ENCODE results near the gene SSRP1. TPM values are rescaled to one million over a fixed set of nuclear protein-coding genes. Genes with fewer than 3 reads are reported as not detected.

SSRP1 gene
- total and polyA plus RNA-seq, 2 of the 4 experiments (the other 2 are of a cell fraction) = 106 to 146 TPM

DNA sequence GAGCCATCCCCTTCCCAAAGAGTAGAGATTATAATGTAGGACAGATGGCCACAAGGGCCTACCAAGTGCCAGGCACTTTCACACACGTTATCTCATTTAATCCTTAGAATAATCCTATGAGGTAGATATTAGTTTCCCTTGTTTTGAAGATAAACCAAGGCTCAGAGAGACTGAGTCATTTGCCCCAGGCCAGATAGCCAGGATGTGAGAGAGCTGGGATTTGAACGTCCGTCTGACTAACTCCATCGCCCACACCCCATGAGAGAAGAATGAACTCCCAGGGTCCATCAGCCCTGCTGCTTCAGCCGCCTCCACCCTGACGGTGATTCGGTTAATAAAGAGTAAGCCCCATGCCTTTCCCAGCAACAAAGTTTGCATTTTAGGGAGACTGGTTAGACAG lies 34.6 kb upstream of the SSRP1 start:
- Histone ChIP-seq H3K27ac (ENCODE audit: insufficient read depth, low read length) (no peak overlapping the region), H3K23ac (ENCODE audit: low read depth, low read length) (no peak overlapping the region), H4K8ac (ENCODE audit: low read depth in 2 of 2, low read length in 2 of 2) (no peak overlapping the region), H2BK20ac (ENCODE audit: low read depth, low read length) (no peak overlapping the region), H4K91ac (ENCODE audit: insufficient read depth, low read depth, low read length) (no peak overlapping the region), H3K4me3 (ENCODE audit: insufficient read depth, low read depth, low read length) (no peak overlapping the region), H4K20me1 (ENCODE audit: insufficient read depth, low read length) (no peaks in the 10 kb centered on the region), H2BK5ac (ENCODE audit: low read depth, low read length, poor library complexity, severe bottlenecking) (peak overlapping the region; percentile 29), H3K79me1 (ENCODE audit: low read depth in 1 of 2, low read length in 2 of 2) (no peaks in the 10 kb centered on the region), H3K36me3 (ENCODE audit: control insufficient read depth, insufficient read depth, low read length) (no peaks in the 10 kb centered on the region), H4K5ac (ENCODE audit: low read depth, low read length) (no peak overlapping the region), H3K9me1 (ENCODE audit: insufficient read depth, low read length) (no peaks in the 10 kb centered on the region), H3K56ac (ENCODE audit: extremely low read depth, insufficient read depth, low read length) (no peak overlapping the region), H2AK5ac (ENCODE audit: low read depth, low read length) (no peak overlapping the region), H3K4me1 (ENCODE audit: control insufficient read depth, insufficient read depth, low read length) (no peaks in the 10 kb centered on the region), H3K9me3 (ENCODE audit: control insufficient read depth, insufficient read depth, low read length) (no peaks in the 10 kb centered on the region), H2BK120ac (ENCODE audit: low read depth, low read length) (no peak overlapping the region), H2BK15ac (ENCODE audit: low read depth, low read length) (no peak overlapping the region), H3K4ac (ENCODE audit: low read depth, low read length) (no peak overlapping the region), H3K9ac (ENCODE audit: low read depth, low read length) (no peak overlapping the region), H3K18ac (ENCODE audit: low read depth, low read length) (no peak overlapping the region), H3K27me3 (ENCODE audit: control insufficient read depth, insufficient read depth, low read length) (peaks cover 29% of the 10 kb centered on the region), H2AK9ac (replicated peaks; ENCODE audit: low read depth, low read length, poor library complexity) (peak overlapping the region; percentile 81), H3K4me2 (ENCODE audit: low read depth, low read length) (no peak overlapping the region), H2AFZ (replicated peaks; ENCODE audit: low read length, poor library complexity) (no peak overlapping the region), H3K14ac (replicated peaks; ENCODE audit: low read depth, low read length) (no peak overlapping the region)
- peak; percentile 73 for DNase-seq
- no peak for TF ChIP-seq BHLHE40 (IDR thresholded peaks at IDR 0.05; ENCODE audit: low read depth, low read length)
- 0 out of 2 replicates have a peak, but pooled peaks have one; percentile 4 for TF ChIP-seq FOS (IDR thresholded peaks at IDR 0.05; ENCODE audit: low read depth, low read length)
- intact Hi-C loops (cut with micrococcal nuclease) = no loop called here
- dilution Hi-C loops (cut with HindIII; ENCODE audit: low sequenced_read_pairs, unreplicated experiment) = no loop called here
- WGBS, 2 experiments (ENCODE audit: extremely low coverage in 2 of 2, insufficient read length in 1 of 2) = no CpG with 5 or more reads among the region's 7 CpGs
- no TSS peak for BruUV-seq (replicated peaks)
- CTCF ChIA-PET = no interaction called here
- peak; percentile 62 for ATAC-seq (ENCODE audit: low read depth)
- in situ Hi-C loops (cut with MboI; ENCODE audit: low sequenced_read_pairs) = loop anchor here (25.0 kb wide), 1 partner anchor 533 kb away; no protein-coding TSS in a partner anchor
- POLR2A ChIA-PET (ENCODE audit: unreplicated experiment) = no interaction called here
